HEK293T (cell line): Measurements from ENCODE around the gene PTGR3.

Experiments used
- CTCF ChIA-PET: fragments of 350-600 bp; formaldehyde crosslinking; extraction: SDS; loops from one replicate; lab custom pipeline; 2021; ENCODE audit warnings: antibody characterized with exemption, inconsistent platforms; lab: Yijun Ruan, JAX
- POLR2A ChIA-PET: fragments of 350-600 bp; formaldehyde crosslinking; extraction: SDS; loops from one replicate; lab custom pipeline; 2020; ENCODE audit warnings: antibody characterized with exemption, inconsistent platforms; lab: Yijun Ruan, JAX
- DNase-seq: peaks from one replicate; pipeline ENCODE4 v3.0.0; 2012; ENCODE audit warnings: mixed read lengths; ENCODE audit errors: extremely low spot score
- ARNT ChIP-seq: fragments of 450-650 bp; IDR thresholded peaks from 2 replicates; pipeline ENCODE4 v1.6.1; 2017; ENCODE audit warnings: mild to moderate bottlenecking
- BHLHE40 ChIP-seq: fragments of 450-650 bp; IDR thresholded peaks from 2 replicates; pipeline ENCODE4 v1.6.1; 2016; ENCODE audit warnings: mild to moderate bottlenecking, moderate library complexity, borderline replicate concordance
- CTBP1 ChIP-seq: fragments of 450-650 bp; IDR thresholded peaks from 2 replicates; pipeline ENCODE4 v1.6.1; 2016; ENCODE audit warnings: borderline replicate concordance
- ELF4 ChIP-seq: fragments of 450-650 bp; IDR thresholded peaks from 2 replicates; pipeline ENCODE4 v1.6.1; 2017; ENCODE audit warnings: antibody characterized with exemption
- FOXA1 ChIP-seq: fragments of 450-650 bp; IDR thresholded peaks from 2 replicates; pipeline ENCODE4 v1.6.1; 2016; ENCODE audit warnings: mild to moderate bottlenecking
- FOXK2 ChIP-seq: fragments of 450-650 bp; IDR thresholded peaks from 2 replicates; pipeline ENCODE4 v1.6.1; 2016; ENCODE audit warnings: mild to moderate bottlenecking
- FOXM1 ChIP-seq: fragments of 450-650 bp; IDR thresholded peaks from 2 replicates; pipeline ENCODE4 v1.6.1; 2017; ENCODE audit warnings: mild to moderate bottlenecking, borderline replicate concordance
- HDGF ChIP-seq: fragments of 450-650 bp; IDR thresholded peaks from 2 replicates; pipeline ENCODE4 v1.6.1; 2017; ENCODE audit warnings: antibody characterized with exemption, borderline replicate concordance
- L3MBTL2 ChIP-seq: fragments of 450-650 bp; conservative IDR thresholded peaks from 2 replicates; pipeline ENCODE4 v1.6.1; 2016; ENCODE audit warnings: mild to moderate bottlenecking
- LEF1 ChIP-seq: fragments of 450-650 bp; IDR thresholded peaks from 2 replicates; pipeline ENCODE4 v1.6.1; 2017; ENCODE audit warnings: mild to moderate bottlenecking, borderline replicate concordance
- NFRKB ChIP-seq: fragments of 450-650 bp; IDR thresholded peaks from 2 replicates; pipeline ENCODE4 v1.6.1; 2016; ENCODE audit warnings: mild to moderate bottlenecking, moderate library complexity
- PKNOX1 ChIP-seq: fragments of 450-650 bp; IDR thresholded peaks from 2 replicates; pipeline ENCODE4 v1.6.1; 2016
- SP1 ChIP-seq: fragments of 450-650 bp; IDR thresholded peaks from 2 replicates; pipeline ENCODE4 v1.6.1; 2017
- SUZ12 ChIP-seq: fragments of 450-650 bp; IDR thresholded peaks from 2 replicates; pipeline ENCODE4 v1.6.1; 2016; ENCODE audit warnings: mild to moderate bottlenecking
- TARDBP ChIP-seq: fragments of 450-650 bp; IDR thresholded peaks from 2 replicates; pipeline ENCODE4 v1.6.1; 2016
- ZNF384 ChIP-seq: fragments of 450-650 bp; IDR thresholded peaks from 2 replicates; pipeline ENCODE4 v1.6.1; 2016

The PTGR3 gene

GRCh38 chr18:75178376-75178775 is 30.6 kb downstream of the PTGR3 start:
- CTCF ChIA-PET = no interaction called here

GRCh38 chr18:75176849-75177248 is 32.1 kb downstream of the PTGR3 start:
- no peak for DNase-seq
- ChIA-PET CTCF (no interaction called here), POLR2A (no interaction called here)
- TF ChIP-seq SUZ12 (no peak), ELF4 (no peak), CTBP1 (no peak), LEF1 (no peak)

More at GRCh38 chr18:75178376-75178775, 30.6 kb downstream of the PTGR3 start:
- TF ChIP-seq CTBP1 (no peak), ZNF384 (no peak), SUZ12 (no peak), FOXM1 (no peak)
- DNase-seq = no peak
- POLR2A ChIA-PET = no interaction called here

- ChIA-PET CTCF (no interaction called here), POLR2A (no interaction called here)
- TF ChIP-seq LEF1 = no peak
- TF ChIP-seq PKNOX1 = no peak
- TF ChIP-seq TARDBP = no peak
- TF ChIP-seq ZNF384 = no peak
- no peak for TF ChIP-seq SUZ12
- TF ChIP-seq FOXM1 = no peak
- TF ChIP-seq L3MBTL2 = no peak
- DNase-seq = no peak
These were observed 35.2 kb downstream of the PTGR3 start for GRCh38 chr18:75173738-75174137.

GRCh38 chr18:75173125-75173432 is 35.9 kb downstream of the PTGR3 start:
- TF ChIP-seq FOXA1 (no peak), FOXK2 (no peak), ELF4 (no peak), CTBP1 (no peak), PKNOX1 (no peak), BHLHE40 (no peak), ZNF384 (no peak), ARNT (no peak), TARDBP (no peak), NFRKB (no peak), FOXM1 (no peak), L3MBTL2 (no peak), SP1 (no peak), HDGF (no peak), LEF1 (no peak), SUZ12 (no peak)
- ChIA-PET CTCF (no interaction called here), POLR2A (no interaction called here)
- DNase-seq = no peak

- CTCF ChIA-PET = no interaction called here
- DNase-seq = no peak
- TF ChIP-seq ARNT (no peak), FOXA1 (no peak), NFRKB (no peak), L3MBTL2 (no peak), CTBP1 (no peak), ZNF384 (no peak), ELF4 (no peak), BHLHE40 (no peak), PKNOX1 (no peak), TARDBP (no peak), FOXM1 (no peak), LEF1 (no peak), SP1 (no peak), FOXK2 (no peak), HDGF (no peak), SUZ12 (no peak)
- POLR2A ChIA-PET = no interaction called here
These were observed 36.4 kb downstream of the PTGR3 start for GRCh38 chr18:75172299-75173124.

- POLR2A ChIA-PET = no interaction called here
- no peak for DNase-seq
- TF ChIP-seq FOXK2 (no peak), ZNF384 (no peak), HDGF (no peak), PKNOX1 (no peak), FOXA1 (no peak), SP1 (no peak), ELF4 (no peak), ARNT (no peak), FOXM1 (no peak), TARDBP (no peak), CTBP1 (no peak), BHLHE40 (no peak), SUZ12 (no peak)
- CTCF ChIA-PET = no interaction called here
These were observed 38.0 kb downstream of the PTGR3 start for GRCh38 chr18:75170916-75171315.
